Liver (tissue), 3 donors: Measurements from ENCODE around the gene EIF1AD.
"Not testable (repeated sequence)": the region's sequence is repeated elsewhere in the genome, so short reads cannot be mapped to it uniquely, and the experiment has no call there.

Experiments used
- ATF3 ChIP-seq: IDR thresholded peaks from 2 replicates; pipeline ENCODE4 v1.6.1; 2016; ENCODE audit warnings: antibody characterized with exemption
- CTCF ChIP-seq: fragments of 150-350 bp; IDR thresholded peaks from 2 replicates; pipeline ENCODE4 v1.5.1; 2017; ENCODE audit warnings: improper control_type of control experiment, low read depth, low read length; ENCODE audit not compliant: missing input control
- EGR1 ChIP-seq, 2 donors: IDR thresholded peaks; 2 replicates each; pipeline ENCODE4 v1.6.1; 2016 to 2018; ENCODE audit warnings: antibody characterized with exemption in 2 of 2, low read depth in 2 of 2
- HNF4G ChIP-seq: IDR thresholded peaks from 2 replicates; pipeline ENCODE4 v1.6.1; 2016; ENCODE audit warnings: antibody characterized with exemption
- MAX ChIP-seq: IDR thresholded peaks from 2 replicates; pipeline ENCODE4 v1.6.1; 2016; ENCODE audit warnings: antibody characterized with exemption
- RAD21 ChIP-seq, 2 donors: IDR thresholded peaks; 2 replicates each; pipeline ENCODE4 v1.6.1; 2016; ENCODE audit warnings: antibody characterized with exemption in 2 of 2, mild to moderate bottlenecking in 2 of 2
- REST ChIP-seq: IDR thresholded peaks from 2 replicates; pipeline ENCODE4 v1.6.1; 2016; ENCODE audit warnings: antibody characterized with exemption, mild to moderate bottlenecking
- RXRA ChIP-seq, 2 donors: IDR thresholded peaks; 2 replicates each; pipeline ENCODE4 v1.6.1; 2017 to 2018; ENCODE audit warnings: antibody characterized with exemption in 2 of 2, mild to moderate bottlenecking in 1 of 2
- TAF1 ChIP-seq: conservative IDR thresholded peaks from 2 replicates; pipeline ENCODE4 v1.6.1; 2016; ENCODE audit warnings: antibody characterized with exemption, mild to moderate bottlenecking
- YY1 ChIP-seq: IDR thresholded peaks from 2 replicates; pipeline ENCODE4 v1.6.1; 2016; ENCODE audit warnings: antibody characterized with exemption, mild to moderate bottlenecking
- ZBTB33 ChIP-seq: IDR thresholded peaks from 2 replicates; pipeline ENCODE4 v1.6.1; 2016; ENCODE audit warnings: antibody characterized with exemption
- donor health status: healthy.
- donor health status: healthy.

- not testable (repeated sequence) for TF ChIP-seq CTCF; TAF1; RAD21 (IDR thresholded peaks at IDR 0.05); ATF3; MAX; YY1; REST; ZBTB33; HNF4G; RXRA (IDR thresholded peaks at IDR 0.05); EGR1 (IDR thresholded peaks at IDR 0.05; ENCODE audit: low read depth in 2 of 2)
Observed at GRCh38 chr11:66023186-66023440, 21.2 kb upstream of the EIF1AD start.
